Rectal smooth muscle tissue (tissue), 1 donor: Measurements from ENCODE around the gene ERAL1.

Experiments
- H3K27ac ChIP-seq: one replicate; pipeline ENCODE4 v1.7.0; 2013; ENCODE audit warnings: low read depth, low read length, inconsistent platforms
- H3K27me3 ChIP-seq: one replicate; pipeline ENCODE4 v1.7.0; 2013; ENCODE audit warnings: low read length; ENCODE audit not compliant: control insufficient read depth, insufficient read depth
- H3K36me3 ChIP-seq: one replicate; pipeline ENCODE4 v1.7.0; 2013; ENCODE audit warnings: low read length; ENCODE audit not compliant: control insufficient read depth, insufficient read depth
- H3K4me1 ChIP-seq: one replicate; pipeline ENCODE4 v1.7.0; 2013; ENCODE audit warnings: low read length; ENCODE audit not compliant: control insufficient read depth, insufficient read depth
- H3K4me3 ChIP-seq: one replicate; pipeline ENCODE4 v1.7.0; 2013; ENCODE audit warnings: low read length
- H3K9ac ChIP-seq: one replicate; pipeline ENCODE4 v1.7.0; 2013; ENCODE audit warnings: low read length

ERAL1 gene

GRCh38 chr17:28854457-28855335 lies at the start of gene ERAL1:
TSS of gene ERAL1 (plus strand) at chr17:28855016. CDS start at chr17:28855035, 19 bp downstream.
- Histone ChIP-seq H3K27me3 (no peaks in the 10 kb centered on the region), H3K4me3 (peak within 1 kb of the TSS; percentile 81), H3K9ac (peak within 1 kb of the TSS; percentile 50), H3K4me1 (peaks cover 4% of the 10 kb centered on the region), H3K27ac (peak within 1 kb of the TSS; percentile 71), H3K36me3 (peaks cover 10% of the 10 kb centered on the region)

- Histone ChIP-seq H3K27ac (peak overlapping the region; percentile 82), H3K4me3 (no peak overlapping the region), H3K9ac (no peak overlapping the region)
These were observed 46.7 kb upstream of the ERAL1 start for GRCh38 chr17:28807925-28808634.

GRCh38 chr17:28810437-28810836 lies 44.4 kb upstream of the ERAL1 start:
- no peak overlapping the region for H3K27ac ChIP-seq
- no peaks in the 10 kb centered on the region for H3K36me3 ChIP-seq
- H3K9ac ChIP-seq = no peak overlapping the region
- H3K4me1 ChIP-seq = peaks cover 21% of the 10 kb centered on the region
- H3K27me3 ChIP-seq = no peaks in the 10 kb centered on the region
- H3K4me3 ChIP-seq = no peak overlapping the region

More at GRCh38 chr17:28807925-28808634, 46.7 kb upstream of the ERAL1 start:
- H3K4me1 ChIP-seq = peaks cover 21% of the 10 kb centered on the region
- H3K36me3 ChIP-seq = no peaks in the 10 kb centered on the region
- H3K27me3 ChIP-seq = no peaks in the 10 kb centered on the region

GRCh38 chr17:28811651-28812090 lies 43.1 kb upstream of the ERAL1 start:
- Histone ChIP-seq H3K27me3 (no peaks in the 10 kb centered on the region), H3K4me1 (peaks cover 21% of the 10 kb centered on the region), H3K27ac (peak overlapping the region; percentile 88), H3K36me3 (no peaks in the 10 kb centered on the region), H3K4me3 (peak overlapping the region; percentile 93), H3K9ac (peak overlapping the region; percentile 73)

- H3K36me3 ChIP-seq = no peaks in the 10 kb centered on the region
- peak overlapping the region; percentile 83 for H3K9ac ChIP-seq
These were observed 42.6 kb upstream of the ERAL1 start for GRCh38 chr17:28812091-28812747.

GRCh38 chr17:28812748-28813377 lies 42.0 kb upstream of the ERAL1 start:
- Histone ChIP-seq H3K27ac (peak overlapping the region; percentile 94), H3K27me3 (no peaks in the 10 kb centered on the region), H3K4me1 (peaks cover 16% of the 10 kb centered on the region), H3K36me3 (no peaks in the 10 kb centered on the region), H3K4me3 (peak overlapping the region; percentile 97), H3K9ac (peak overlapping the region; percentile 83)

More at GRCh38 chr17:28812091-28812747, 42.6 kb upstream of the ERAL1 start:
- H3K4me3 ChIP-seq = peak overlapping the region; percentile 97
- peaks cover 21% of the 10 kb centered on the region for H3K4me1 ChIP-seq
- H3K27me3 ChIP-seq = no peaks in the 10 kb centered on the region
- H3K27ac ChIP-seq = peak overlapping the region; percentile 94

- Histone ChIP-seq H3K36me3 (no peaks in the 10 kb centered on the region), H3K27ac (no peak overlapping the region), H3K4me3 (no peak overlapping the region), H3K9ac (no peak overlapping the region), H3K4me1 (peaks cover 4% of the 10 kb centered on the region), H3K27me3 (no peaks in the 10 kb centered on the region)
These were observed 38.3 kb upstream of the ERAL1 start for GRCh38 chr17:28816540-28816939.

- no peak overlapping the region for H3K9ac ChIP-seq
- H3K4me3 ChIP-seq = no peak overlapping the region
- H3K27me3 ChIP-seq = no peaks in the 10 kb centered on the region
- no peak overlapping the region for H3K27ac ChIP-seq
- H3K4me1 ChIP-seq = no peaks in the 10 kb centered on the region
- H3K36me3 ChIP-seq = no peaks in the 10 kb centered on the region
These were observed 36.0 kb upstream of the ERAL1 start for GRCh38 chr17:28818819-28819221.

GRCh38 chr17:28819582-28819981 lies 35.2 kb upstream of the ERAL1 start:
- no peak overlapping the region for H3K27ac ChIP-seq
- H3K4me3 ChIP-seq = no peak overlapping the region
- H3K9ac ChIP-seq = no peak overlapping the region

GRCh38 chr17:28827672-28828071 lies 27.1 kb upstream of the ERAL1 start:
- no peak overlapping the region for H3K27ac ChIP-seq
- H3K9ac ChIP-seq = no peak overlapping the region
- no peak overlapping the region for H3K4me3 ChIP-seq
- no peaks in the 10 kb centered on the region for H3K4me1 ChIP-seq
- H3K36me3 ChIP-seq = peaks cover 2% of the 10 kb centered on the region
- no peaks in the 10 kb centered on the region for H3K27me3 ChIP-seq

More at GRCh38 chr17:28819582-28819981, 35.2 kb upstream of the ERAL1 start:
- no peaks in the 10 kb centered on the region for H3K4me1 ChIP-seq
- H3K27me3 ChIP-seq = no peaks in the 10 kb centered on the region
- no peaks in the 10 kb centered on the region for H3K36me3 ChIP-seq

GRCh38 chr17:28828294-28829040 lies 26.3 kb upstream of the ERAL1 start:
- no peak overlapping the region for H3K9ac ChIP-seq
- H3K4me3 ChIP-seq = no peak overlapping the region
- H3K27ac ChIP-seq = no peak overlapping the region
- peaks cover 2% of the 10 kb centered on the region for H3K36me3 ChIP-seq
- H3K27me3 ChIP-seq = no peaks in the 10 kb centered on the region
- no peaks in the 10 kb centered on the region for H3K4me1 ChIP-seq
